CD1c-positive myeloid dendritic cell (primary cell): Measurements from ENCODE around the gene ACTA2.
A peak's percentile ranks its signal among the peaks of the same experiment; 100 is the strongest.

Source experiments
- DNase-seq: peaks from one replicate; pipeline ENCODE4 v3.0.0-alpha.2; 2016; ENCODE audit errors: extremely low spot score

Gene ACTA2

GRCh38 chr10:88981435-88981834 is 28.9 kb upstream of the ACTA2 start:
- no peak for DNase-seq

- DNase-seq, result no peak
Measured at GRCh38 chr10:88980800-88981199, 28.2 kb upstream of the ACTA2 start.

GRCh38 chr10:88980247-88980646 is 27.7 kb upstream of the ACTA2 start:
- DNase-seq, result no peak

- no peak for DNase-seq
Measured at GRCh38 chr10:88979603-88980002, 27.0 kb upstream of the ACTA2 start.

- DNase-seq, result no peak
Measured at GRCh38 chr10:88979153-88979562, 26.6 kb upstream of the ACTA2 start.

GRCh38 chr10:88978463-88978862 is 25.9 kb upstream of the ACTA2 start:
- DNase-seq, result no peak

- no peak for DNase-seq
Measured at GRCh38 chr10:88975377-88975720, 22.8 kb upstream of the ACTA2 start.

- DNase-seq, result peak; percentile 26
Measured at GRCh38 chr10:88974446-88975376, 22.1 kb upstream of the ACTA2 start.

- no peak for DNase-seq
Measured at GRCh38 chr10:88974012-88974411, 21.4 kb upstream of the ACTA2 start.

GRCh38 chr10:88971221-88972061 is 18.9 kb upstream of the ACTA2 start:
- no peak for DNase-seq

- DNase-seq, result no peak
Measured at GRCh38 chr10:88968391-88968790, 15.8 kb upstream of the ACTA2 start.

GRCh38 chr10:88966797-88967196 is 14.2 kb upstream of the ACTA2 start:
- no peak for DNase-seq

GRCh38 chr10:88964869-88965415 is 12.4 kb upstream of the ACTA2 start:
- DNase-seq, result no peak

- no peak for DNase-seq
Measured at GRCh38 chr10:88964360-88964759, 11.8 kb upstream of the ACTA2 start.

GRCh38 chr10:88963318-88963717 is 10.7 kb upstream of the ACTA2 start:
- no peak for DNase-seq

- DNase-seq, result no peak
Measured at GRCh38 chr10:88962336-88962735, 9.8 kb upstream of the ACTA2 start.

- no peak for DNase-seq
Measured at GRCh38 chr10:88961266-88961665, 8.7 kb upstream of the ACTA2 start.

GRCh38 chr10:88960802-88961201 is 8.2 kb upstream of the ACTA2 start:
- no peak for DNase-seq

- DNase-seq, result no peak
Measured at GRCh38 chr10:88958721-88959120, 6.1 kb upstream of the ACTA2 start.

GRCh38 chr10:88957381-88957780 is 4.8 kb upstream of the ACTA2 start:
- DNase-seq, result no peak

GRCh38 chr10:88954458-88955083 is 2.0 kb upstream of the ACTA2 start:
- no peak for DNase-seq

- no peak for DNase-seq
Measured at GRCh38 chr10:88953662-88954061, 1.1 kb upstream of the ACTA2 start.
